RWPE1 (cell line): ENCODE data around the gene LMO7.

Experiments used
- CTCF ChIA-PET: fragments of 350-600 bp; sonication (Branson Sonifier 250); formaldehyde crosslinking; extraction: SDS; loops from one replicate; lab custom pipeline; 2021; lab: Yijun Ruan, JAX
- POLR2A ChIA-PET: fragments of 400-600 bp; formaldehyde crosslinking; extraction: SDS; loops from one replicate; lab custom pipeline; 2020; ENCODE audit warnings: antibody characterized with exemption; ENCODE audit not compliant: low non-redundant PET; lab: Yijun Ruan, JAX
- DNase-seq: peaks from one replicate; pipeline ENCODE4 v3.0.0; 2012; ENCODE audit warnings: low spot score
- H3K27ac ChIP-seq: fragments of 450-650 bp; 2 replicates; pipeline ENCODE4 v1.5.1; 2017
- TF ChIP-seq, protein P1 (sequence below): fragments of 450-650 bp; conservative IDR thresholded peaks from 2 replicates; pipeline ENCODE4 v1.5.1; 2017; ENCODE audit warnings: low read depth, mild to moderate bottlenecking

Gene LMO7

DNA sequence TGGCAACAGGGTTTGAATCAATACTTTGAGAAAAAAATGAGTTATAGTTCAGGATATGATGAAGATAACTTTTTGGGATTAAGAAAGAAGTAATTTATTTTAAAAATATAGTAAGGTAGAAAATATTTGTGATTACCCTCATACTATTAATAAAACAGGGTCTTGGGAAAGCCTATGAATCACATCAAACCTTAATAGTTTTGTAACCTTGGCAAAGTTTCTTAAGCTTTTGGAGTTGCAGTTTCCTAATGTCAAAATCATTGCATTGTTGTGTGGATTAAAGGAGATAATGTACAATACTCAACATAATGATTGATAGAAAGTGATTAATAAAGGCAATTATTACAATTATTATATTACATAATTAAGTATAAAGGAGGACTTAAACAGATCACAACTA, 149.0 kb downstream of the LMO7 start:
- TF ChIP-seq, protein P1, sequence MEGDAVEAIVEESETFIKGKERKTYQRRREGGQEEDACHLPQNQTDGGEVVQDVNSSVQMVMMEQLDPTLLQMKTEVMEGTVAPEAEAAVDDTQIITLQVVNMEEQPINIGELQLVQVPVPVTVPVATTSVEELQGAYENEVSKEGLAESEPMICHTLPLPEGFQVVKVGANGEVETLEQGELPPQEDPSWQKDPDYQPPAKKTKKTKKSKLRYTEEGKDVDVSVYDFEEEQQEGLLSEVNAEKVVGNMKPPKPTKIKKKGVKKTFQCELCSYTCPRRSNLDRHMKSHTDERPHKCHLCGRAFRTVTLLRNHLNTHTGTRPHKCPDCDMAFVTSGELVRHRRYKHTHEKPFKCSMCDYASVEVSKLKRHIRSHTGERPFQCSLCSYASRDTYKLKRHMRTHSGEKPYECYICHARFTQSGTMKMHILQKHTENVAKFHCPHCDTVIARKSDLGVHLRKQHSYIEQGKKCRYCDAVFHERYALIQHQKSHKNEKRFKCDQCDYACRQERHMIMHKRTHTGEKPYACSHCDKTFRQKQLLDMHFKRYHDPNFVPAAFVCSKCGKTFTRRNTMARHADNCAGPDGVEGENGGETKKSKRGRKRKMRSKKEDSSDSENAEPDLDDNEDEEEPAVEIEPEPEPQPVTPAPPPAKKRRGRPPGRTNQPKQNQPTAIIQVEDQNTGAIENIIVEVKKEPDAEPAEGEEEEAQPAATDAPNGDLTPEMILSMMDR: no peak
- DNase-seq: no peak
- no peak overlapping the region for H3K27ac ChIP-seq
- ChIA-PET POLR2A (no interaction called here), CTCF (interaction anchor here (0.7 kb wide), 1 partner anchor 101 kb away, joined by 3 read pairs; no protein-coding TSS in a partner anchor)

DNA sequence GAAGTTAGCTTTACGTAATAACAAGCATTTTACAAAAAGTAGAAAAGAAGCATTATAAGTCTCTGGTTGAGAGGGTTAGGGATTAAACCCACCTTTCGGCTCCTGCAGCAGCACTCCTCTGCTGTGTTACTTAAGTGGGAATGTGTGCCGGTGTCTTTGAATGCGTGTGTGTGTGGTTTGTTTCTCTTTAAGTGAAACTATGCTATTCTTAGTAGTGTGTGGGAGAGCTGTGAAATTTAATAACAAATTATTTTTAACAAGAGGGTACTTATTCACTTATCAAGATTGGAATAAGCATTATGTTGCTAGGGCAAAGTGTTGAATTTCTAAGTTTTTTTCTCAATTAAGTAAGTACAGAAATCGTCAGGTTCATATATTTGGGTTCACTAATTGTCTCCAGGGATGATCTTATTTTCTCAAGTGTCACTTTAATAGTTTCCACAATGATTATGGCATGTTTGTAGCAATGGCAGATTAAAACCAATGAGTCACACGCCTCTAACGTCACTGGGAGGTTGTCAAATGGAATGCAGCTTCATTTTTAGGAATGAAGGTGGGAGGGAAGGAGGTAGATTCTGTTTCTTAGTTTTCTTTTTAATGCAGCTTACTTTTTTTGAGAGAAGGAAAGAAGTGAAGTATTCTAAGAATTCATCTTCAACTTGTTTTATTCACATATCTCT, 151.3 kb downstream of the LMO7 start:
- TF ChIP-seq, protein P1: no peak
- ChIA-PET POLR2A (no interaction called here), CTCF (no interaction called here)
- no peak for DNase-seq
- H3K27ac ChIP-seq: no peak overlapping the region

DNA sequence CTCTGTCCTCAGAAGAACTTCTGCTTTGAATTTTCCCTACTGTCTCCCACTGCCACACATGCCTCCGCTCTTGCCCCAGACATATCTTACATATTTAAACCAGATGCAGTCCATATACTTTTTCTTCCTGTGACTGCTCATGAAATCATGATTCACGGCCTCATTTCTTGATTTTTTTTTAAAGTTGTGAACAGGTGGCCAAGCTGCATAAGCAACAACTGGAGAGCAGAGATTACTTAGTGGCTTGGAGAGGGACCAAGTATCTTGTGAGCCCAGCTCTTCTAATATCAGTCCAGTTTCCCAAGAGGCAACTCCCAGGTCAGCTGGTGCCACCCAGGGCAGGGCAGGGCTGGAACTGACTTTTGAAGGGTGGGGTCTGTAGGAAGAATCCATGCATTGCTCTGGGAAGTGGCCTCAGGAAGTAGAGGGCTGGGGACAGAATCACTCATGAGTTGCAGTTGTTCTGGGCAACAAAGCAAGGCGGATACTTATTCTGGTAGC, 152.4 kb downstream of the LMO7 start:
- DNase-seq: no peak
- ChIA-PET CTCF (interaction anchor here (1.1 kb wide), 1 partner anchor 92 kb away, joined by 3 read pairs; no protein-coding TSS in a partner anchor), POLR2A (interaction anchor here (0.8 kb wide), 1 partner anchor 18 kb away, joined by 11 read pairs; no protein-coding TSS in a partner anchor)
- peak overlapping the region; percentile 73 for H3K27ac ChIP-seq
- TF ChIP-seq, protein P1: no peak

DNA sequence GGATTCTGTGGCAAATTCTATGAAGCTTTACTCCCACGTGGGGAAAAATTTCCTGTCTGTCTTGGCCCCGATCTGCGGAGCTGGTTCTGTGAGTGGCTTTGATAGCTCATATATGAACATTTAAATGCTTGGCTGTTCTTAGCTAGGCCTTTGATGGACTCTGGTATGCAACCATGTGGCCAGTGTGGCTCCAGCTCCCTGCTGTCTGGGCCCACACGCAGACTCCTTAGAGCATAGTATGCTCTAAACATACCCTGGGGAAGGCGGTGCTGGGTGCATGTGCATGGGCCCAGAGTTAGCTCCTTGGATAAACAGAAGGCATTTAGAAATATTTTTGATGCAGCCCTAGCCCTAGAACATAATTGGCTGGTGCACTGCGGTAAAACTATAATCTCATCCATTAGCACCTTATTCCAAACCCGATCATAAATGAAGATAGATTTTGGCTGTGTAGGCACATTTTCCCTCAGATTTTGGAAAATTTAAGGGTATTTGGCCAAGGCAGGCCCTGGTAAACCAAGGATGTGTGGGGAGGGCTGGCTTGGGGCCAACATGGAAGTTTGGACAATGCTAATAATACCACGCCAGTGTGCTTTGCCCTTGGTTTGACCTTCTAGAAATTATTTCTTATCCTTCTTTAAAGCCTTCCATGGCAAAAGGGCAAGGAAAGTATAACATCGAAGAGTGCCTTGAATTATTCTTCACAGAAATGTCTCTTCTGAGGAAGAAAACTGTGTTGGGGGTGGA, 153.5 kb downstream of the LMO7 start:
- POLR2A ChIA-PET: no interaction called here
- CTCF ChIA-PET: interaction anchor here (1.1 kb wide), 1 partner anchor 93 kb away, joined by 3 read pairs; no protein-coding TSS in a partner anchor

DNA sequence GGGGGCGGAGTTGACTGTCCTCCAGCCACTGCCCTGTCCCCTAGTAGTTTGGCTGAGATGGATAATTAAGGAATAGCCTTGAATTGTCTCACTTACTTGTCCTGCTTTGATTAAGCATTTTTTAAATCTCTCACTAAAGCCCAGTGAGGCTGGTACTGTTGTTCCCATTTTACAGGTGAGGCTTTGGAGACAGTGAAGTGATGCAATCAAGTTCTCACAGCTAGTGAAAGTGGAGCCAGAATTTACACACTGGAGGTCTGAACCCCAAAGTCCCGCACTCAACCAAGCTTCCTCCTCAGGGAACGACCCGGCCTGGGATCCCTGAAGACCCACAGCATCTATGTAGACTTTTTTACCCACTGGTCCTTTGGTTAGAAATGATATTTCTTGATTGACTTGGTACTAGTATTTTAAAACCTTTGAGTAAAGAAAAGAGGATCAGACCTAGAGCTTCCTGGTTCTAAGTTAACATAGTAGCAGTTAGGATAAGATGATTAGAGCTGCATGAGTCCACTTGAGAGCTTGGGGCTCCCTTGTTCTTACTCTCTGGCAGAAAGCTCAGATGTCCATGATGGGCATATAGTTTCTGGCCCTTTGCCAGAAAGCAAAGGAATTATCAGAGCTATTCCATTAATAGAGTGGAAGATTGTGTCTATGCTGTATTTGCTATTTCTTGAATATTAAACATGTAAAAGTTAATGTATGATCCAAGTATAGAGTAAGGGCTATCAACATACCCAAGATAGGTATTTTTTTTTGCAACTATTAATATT, 154.3 kb downstream of the LMO7 start:
- CTCF ChIA-PET: interaction anchor here (0.6 to 0.7 kb wide), 2 partner anchors 86 to 99 kb away, joined by 3 to 6 read pairs; no protein-coding TSS in a partner anchor
- no peak for DNase-seq
- TF ChIP-seq, protein P1: no peak
- no peak overlapping the region for H3K27ac ChIP-seq
- POLR2A ChIA-PET: no interaction called here

More for the DNA sequence above, 153.5 kb downstream of the LMO7 start:
- DNase-seq: no peak
- TF ChIP-seq, protein P1: no peak
- H3K27ac ChIP-seq: no peak overlapping the region; the same call in 1 of the 2 replicates
